ENCODE data around the gene RAB18. TPM values are rescaled to one million over a fixed set of nuclear protein-coding genes. Genes with fewer than 3 reads are reported as not detected.

Gene RAB18
- 75.5 and 80.2 TPM in 2 replicates for total RNA-seq (2013; cell fraction: nucleolus; rRNA removed)
- total RNA-seq (2014; rRNA removed), result 13.4 and 17.4 TPM in 2 replicates
- total RNA-seq (2014; rRNA removed; fragmentation: Illumina TruSeq; extraction: Trizol), result 32.3 and 32.7 TPM in 2 replicates
- total RNA-seq (2021), result 46.5 and 47.4 TPM in 2 replicates
- 8.1 TPM for polyA plus RNA-seq (2011; ENCODE audit: low read depth)
- 38.7 and 91.6 TPM in 2 replicates for polyA plus RNA-seq (2011; rRNA removed)
- polyA plus RNA-seq (2011; cell fraction: cytosol; rRNA removed), result 7.4 and 11.3 TPM in 2 replicates
- 13.0 and 14.4 TPM in 2 replicates for polyA plus RNA-seq (2011; cell fraction: nucleus; rRNA removed)
- polyA plus RNA-seq (2012), result 26.7 and 27.2 TPM in 2 replicates
- polyA plus RNA-seq (2014; fragmentation: Illumina TruSeq; extraction: Trizol), result 31.0 and 35.5 TPM in 2 replicates
- 10 to 100 TPM; 45.5 to 67.0 TPM for polyA plus RNA-seq (2014; fragmentation: Nextera tagmentation; extraction: Ambion mirVana)
- 21.5 and 26.3 TPM in 2 replicates for polyA plus RNA-seq (2014; rRNA removed)
- 10 to 100 TPM; 94.8 to 98.8 TPM for polyA plus RNA-seq (2016; fragmentation: Nextera tagmentation; extraction: Ambion mirVana)
- polyA minus RNA-seq (2011; rRNA and poly(A)+ RNA removed), result 10.8 and 16.4 TPM in 2 replicates
- 6.9 and 13.3 TPM in 2 replicates for polyA minus RNA-seq (2011; cell fraction: cytosol; rRNA and poly(A)+ RNA removed)
- polyA minus RNA-seq (2011; cell fraction: nucleus; rRNA and poly(A)+ RNA removed), result 18.5 and 29.7 TPM in 2 replicates
- Bru-seq, nascent RNA, result percentile 94 among the genes with signal in this experiment
- percentile 89 among the genes with signal in this experiment for BruChase-seq, experiment 1, labeled RNA remaining after a 6-hour chase
- BruChase-seq, experiment 2, labeled RNA remaining after a 2-hour chase, result percentile 94 among the genes with signal in this experiment
- long read RNA-seq, experiment 1, full-length matches to known transcripts, result 34 of 37 reads
- long read RNA-seq, experiment 1, partial matches to known transcripts, result 0 of 37 reads
- long read RNA-seq, experiment 1, other reads (novel, unspliced or antisense), result 3 of 37 reads
- long read RNA-seq, experiment 2, full-length matches to known transcripts, result 241 of 256 reads
- long read RNA-seq, experiment 2, partial matches to known transcripts, result 3 of 256 reads
- long read RNA-seq, experiment 2, other reads (novel, unspliced or antisense), result 12 of 256 reads

DNA sequence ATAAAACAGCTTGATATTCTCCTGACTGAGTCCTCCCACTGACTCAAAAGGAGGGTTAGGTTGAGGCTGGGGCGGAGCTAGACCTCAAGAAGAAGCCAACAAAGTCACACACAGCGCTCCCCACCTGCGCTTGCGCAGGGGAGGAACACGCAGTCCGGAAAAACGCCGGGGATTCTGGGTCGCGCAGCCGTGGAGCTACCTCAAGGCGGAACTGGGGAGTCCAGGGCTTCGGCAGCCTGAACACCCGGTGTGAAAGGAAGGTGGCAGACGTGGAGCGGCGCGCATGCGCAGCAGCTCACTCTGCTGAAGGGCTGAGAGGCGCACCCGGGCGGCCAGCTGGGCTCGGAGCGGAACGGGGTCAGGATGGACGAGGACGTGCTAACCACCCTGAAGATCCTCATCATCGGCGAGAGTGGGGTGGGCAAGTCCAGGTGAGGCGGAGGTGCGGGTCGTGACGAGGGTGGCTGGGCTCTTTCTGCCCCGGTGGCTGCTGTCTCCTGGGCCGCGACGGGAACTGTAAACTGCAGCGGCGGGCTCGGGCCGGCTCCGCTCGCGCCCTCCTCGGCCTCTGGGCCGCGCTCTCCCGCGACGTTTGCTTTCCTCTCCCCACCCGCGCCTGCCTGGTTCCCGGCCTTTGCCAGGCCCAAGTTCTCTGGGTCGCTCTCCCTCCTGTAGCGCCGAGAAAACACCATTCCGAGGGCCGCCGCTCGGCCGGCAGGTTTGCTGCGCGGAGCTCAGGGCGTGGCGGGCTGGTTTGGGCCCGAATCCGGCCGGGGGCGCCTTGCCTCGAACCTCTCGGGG is at the start of gene RAB18:
RAB18 (plus strand) TSS at position 298 of the 801 bp plus-strand sequence; CDS start at position 364, 66 bp downstream.
- intact Hi-C loops (cut with micrococcal nuclease; ENCODE audit: unreplicated experiment), result loop anchor here (5.0 kb wide), 1 partner anchor 262 kb away; the partner anchor contains the start of gene ACBD5
- DNase-seq (ENCODE audit: low read depth, low spot score) (peak; percentile 96), FAIRE-seq (peak; percentile 99), ATAC-seq (peak; percentile 97)
- CTCF ChIA-PET, result interaction anchor here (1.1 to 2.0 kb wide), 5 partner anchors 9 to 151 kb away, joined by 3 to 9 read pairs (median 5); no protein-coding TSS in a partner anchor
- no peaks in the 10 kb centered on the region for H4K20me1 ChIP-seq (ENCODE audit: control insufficient read depth, insufficient read depth)
- peak within 1 kb of the TSS; percentile 80 for H3K4me2 ChIP-seq (ENCODE audit: control insufficient read depth, insufficient read depth)
- SMC1A ChIA-PET (ENCODE audit: uncharacterized antibody, unreplicated experiment), result interaction anchor here (0.6 to 2.1 kb wide), 8 partner anchors 8 to 1054 kb away, joined by 3 to 7 read pairs (median 3); no protein-coding TSS in a partner anchor
- H3K9me3 ChIP-seq (replicated peaks; ENCODE audit: control insufficient read depth, insufficient read depth, low read length), result no peaks in the 10 kb centered on the region; the same call in 2 of the 3 replicates
- H3K79me2 ChIP-seq (ENCODE audit: control insufficient read depth, insufficient read depth, low read length), result peaks cover 51% of the 10 kb centered on the region
- POLR2A ChIA-PET, result interaction anchor here (0.7 to 2.2 kb wide), 6 partner anchors 9 to 780 kb away, joined by 3 to 8 read pairs (median 3); partner anchors contain the start of gene YME1L1
- peak within 1 kb of the TSS; percentile 83 for H3K9ac ChIP-seq (ENCODE audit: control insufficient read depth, insufficient read depth, low read length)
- H3K4me3 ChIP-seq, result peak within 1 kb of the TSS; percentile 83
- RAD21 ChIA-PET (ENCODE audit: unreplicated experiment), result interaction anchor here (0.6 to 0.9 kb wide), 4 partner anchors 15 to 27 kb away, joined by 3 to 5 read pairs (median 3); no protein-coding TSS in a partner anchor
- WGBS (ENCODE audit: insufficient coverage, insufficient replicate concordance, low lambda C conversion rate, missing lambda C conversion rate), result 1% methylated on average over 69 of the region's 71 CpGs
- TSS peak; percentile 74 for BruUV-seq (replicated peaks)
- H2AFZ ChIP-seq (ENCODE audit: control insufficient read depth, low read depth, low read length), result peak within 1 kb of the TSS; percentile 75
- in situ Hi-C loops (cut with MboI), result loop anchor here (10.0 kb wide), 1 partner anchor 259 kb away; the partner anchor contains the start of gene ACBD5
- H3K4me1 ChIP-seq (ENCODE audit: control insufficient read depth, insufficient read depth, low read length), result peaks cover 3% of the 10 kb centered on the region; the same call in 1 of the 2 replicates
- H3K36me3 ChIP-seq (ENCODE audit: control insufficient read depth in 2 of 2, insufficient read depth in 2 of 2, low read length in 1 of 2), result peaks cover 0 to 3% of the 10 kb centered on the region in 2 experiments; a peak in 1 of 4 replicates
- peak within 1 kb of the TSS; percentile 74 for H3K27ac ChIP-seq (ENCODE audit: control insufficient read depth, insufficient read depth)
- H3K27me3 ChIP-seq (replicated peaks in 1 of 2; ENCODE audit: control insufficient read depth in 2 of 2, insufficient read depth in 2 of 2, low read length in 1 of 2), result no peaks in the 10 kb centered on the region
- TF ChIP-seq CREB1 (IDR thresholded peaks at IDR 0.05; ENCODE audit: low read depth) (peak; percentile 76; the same call in 1 of the 2 replicates), CHD4 (IDR thresholded peaks at IDR 0.05) (no peak), BHLHE40 (IDR thresholded peaks at IDR 0.05; ENCODE audit: borderline replicate concordance in 1 of 2, low read depth in 2 of 2, low read length in 1 of 2) (peak in 1 of 2 experiments; percentile 60; a peak in 2 of 4 replicates), ZZZ3 (IDR thresholded peaks at IDR 0.05; ENCODE audit: control insufficient read depth, insufficient read length, low read depth) (no peak), STAT3 (IDR thresholded peaks at IDR 0.05; ENCODE audit: low read depth, low read length) (no peak), ZNF217 (IDR thresholded peaks at IDR 0.05) (no peak), IKZF2 (IDR thresholded peaks at IDR 0.05) (peak in 1 of 2 experiments; percentile 10; a peak in 1 of 4 replicates), NFYB (IDR thresholded peaks at IDR 0.05; ENCODE audit: insufficient read depth, low read depth, low read length) (no peak), CBX5 (IDR thresholded peaks at IDR 0.05; ENCODE audit: low read depth) (peak; percentile 91), SREBF1 (IDR thresholded peaks at IDR 0.05; ENCODE audit: low read length) (no peak)
- TF ChIP-seq, protein P1, sequence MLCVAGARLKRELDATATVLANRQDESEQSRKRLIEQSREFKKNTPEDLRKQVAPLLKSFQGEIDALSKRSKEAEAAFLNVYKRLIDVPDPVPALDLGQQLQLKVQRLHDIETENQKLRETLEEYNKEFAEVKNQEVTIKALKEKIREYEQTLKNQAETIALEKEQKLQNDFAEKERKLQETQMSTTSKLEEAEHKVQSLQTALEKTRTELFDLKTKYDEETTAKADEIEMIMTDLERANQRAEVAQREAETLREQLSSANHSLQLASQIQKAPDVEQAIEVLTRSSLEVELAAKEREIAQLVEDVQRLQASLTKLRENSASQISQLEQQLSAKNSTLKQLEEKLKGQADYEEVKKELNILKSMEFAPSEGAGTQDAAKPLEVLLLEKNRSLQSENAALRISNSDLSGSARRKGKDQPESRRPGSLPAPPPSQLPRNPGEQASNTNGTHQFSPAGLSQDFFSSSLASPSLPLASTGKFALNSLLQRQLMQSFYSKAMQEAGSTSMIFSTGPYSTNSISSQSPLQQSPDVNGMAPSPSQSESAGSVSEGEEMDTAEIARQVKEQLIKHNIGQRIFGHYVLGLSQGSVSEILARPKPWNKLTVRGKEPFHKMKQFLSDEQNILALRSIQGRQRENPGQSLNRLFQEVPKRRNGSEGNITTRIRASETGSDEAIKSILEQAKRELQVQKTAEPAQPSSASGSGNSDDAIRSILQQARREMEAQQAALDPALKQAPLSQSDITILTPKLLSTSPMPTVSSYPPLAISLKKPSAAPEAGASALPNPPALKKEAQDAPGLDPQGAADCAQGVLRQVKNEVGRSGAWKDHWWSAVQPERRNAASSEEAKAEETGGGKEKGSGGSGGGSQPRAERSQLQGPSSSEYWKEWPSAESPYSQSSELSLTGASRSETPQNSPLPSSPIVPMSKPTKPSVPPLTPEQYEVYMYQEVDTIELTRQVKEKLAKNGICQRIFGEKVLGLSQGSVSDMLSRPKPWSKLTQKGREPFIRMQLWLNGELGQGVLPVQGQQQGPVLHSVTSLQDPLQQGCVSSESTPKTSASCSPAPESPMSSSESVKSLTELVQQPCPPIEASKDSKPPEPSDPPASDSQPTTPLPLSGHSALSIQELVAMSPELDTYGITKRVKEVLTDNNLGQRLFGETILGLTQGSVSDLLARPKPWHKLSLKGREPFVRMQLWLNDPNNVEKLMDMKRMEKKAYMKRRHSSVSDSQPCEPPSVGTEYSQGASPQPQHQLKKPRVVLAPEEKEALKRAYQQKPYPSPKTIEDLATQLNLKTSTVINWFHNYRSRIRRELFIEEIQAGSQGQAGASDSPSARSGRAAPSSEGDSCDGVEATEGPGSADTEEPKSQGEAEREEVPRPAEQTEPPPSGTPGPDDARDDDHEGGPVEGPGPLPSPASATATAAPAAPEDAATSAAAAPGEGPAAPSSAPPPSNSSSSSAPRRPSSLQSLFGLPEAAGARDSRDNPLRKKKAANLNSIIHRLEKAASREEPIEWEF (IDR thresholded peaks at IDR 0.05; ENCODE audit: insufficient replicate concordance, low read depth, low read length), result no peak
- TF ChIP-seq, protein P2, sequence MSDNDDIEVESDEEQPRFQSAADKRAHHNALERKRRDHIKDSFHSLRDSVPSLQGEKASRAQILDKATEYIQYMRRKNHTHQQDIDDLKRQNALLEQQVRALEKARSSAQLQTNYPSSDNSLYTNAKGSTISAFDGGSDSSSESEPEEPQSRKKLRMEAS (IDR thresholded peaks at IDR 0.05; ENCODE audit: low read depth, low read length), result peak; percentile 64

Measured in GM12878 (cell line).